ENCODE results near the gene CATSPER3. TPM values are rescaled to one million over a fixed set of nuclear protein-coding genes. Genes with fewer than 3 reads are reported as not detected.

CATSPER3 gene
- total RNA-seq, 2 donors from 2014 or later = 0.52 TPM; not detected in 1

GRCh38 chr5:135004376-135004775, 36.7 kb downstream of the CATSPER3 start:
- Histone ChIP-seq H3K4me3 (no peak overlapping the region), H3K36me3 (replicated peaks in 1 of 2; ENCODE audit: insufficient read depth in 1 of 2, low read depth in 2 of 2) (no peaks in the 10 kb centered on the region), H3K27me3 (no peaks in the 10 kb centered on the region), H3K4me1 (no peaks in the 10 kb centered on the region), H3K9me3 (no peaks in the 10 kb centered on the region), H3K27ac (no peak overlapping the region)
- 70 to 78% methylated on average over 3 of the region's 3 CpGs for WGBS, 2 donors
- intact Hi-C loops (cut with DNase I) = no loop called here
- no peak for TF ChIP-seq CTCF (IDR thresholded peaks at IDR 0.05)
- no peak for TF ChIP-seq POLR2A (IDR thresholded peaks at IDR 0.05)
- DNase-seq (no peak), ATAC-seq (no peak)

- ATAC-seq (no peak), DNase-seq (no peak)
- Histone ChIP-seq H3K9me3 (no peaks in the 10 kb centered on the region), H3K36me3 (replicated peaks in 1 of 2; ENCODE audit: insufficient read depth in 1 of 2, low read depth in 2 of 2) (no peaks in the 10 kb centered on the region), H3K4me3 (no peak overlapping the region), H3K27me3 (no peaks in the 10 kb centered on the region), H3K27ac (no peak overlapping the region), H3K4me1 (no peaks in the 10 kb centered on the region)
- TF ChIP-seq POLR2A (IDR thresholded peaks at IDR 0.05) (no peak), CTCF (IDR thresholded peaks at IDR 0.05) (no peak)
- 76 to 88% methylated on average over 1 to 3 of the region's 3 CpGs for WGBS, 2 donors
- intact Hi-C loops (cut with DNase I) = no loop called here
Measured at GRCh38 chr5:135005076-135005475, 37.4 kb downstream of the CATSPER3 start.

GRCh38 chr5:135007305-135007704, 39.6 kb downstream of the CATSPER3 start:
- 90% methylated on average over 8 to 9 of the region's 9 CpGs for WGBS, 2 donors
- no peaks in the 10 kb centered on the region for H3K4me1 ChIP-seq
- TF ChIP-seq POLR2A (IDR thresholded peaks at IDR 0.05) (no peak), CTCF (IDR thresholded peaks at IDR 0.05) (no peak)
- no peak overlapping the region for H3K4me3 ChIP-seq
- intact Hi-C loops (cut with DNase I) = no loop called here
- H3K36me3 ChIP-seq (replicated peaks in 1 of 2; ENCODE audit: insufficient read depth in 1 of 2, low read depth in 2 of 2) = no peaks in the 10 kb centered on the region
- DNase-seq = no peak
- no peaks in the 10 kb centered on the region for H3K27me3 ChIP-seq
- no peak for ATAC-seq
- H3K9me3 ChIP-seq = no peaks in the 10 kb centered on the region
- H3K27ac ChIP-seq = no peak overlapping the region

- Histone ChIP-seq H3K9me3 (no peaks in the 10 kb centered on the region), H3K4me1 (no peaks in the 10 kb centered on the region), H3K27ac (no peak overlapping the region), H3K36me3 (replicated peaks in 1 of 2; ENCODE audit: insufficient read depth in 1 of 2, low read depth in 2 of 2) (no peaks in the 10 kb centered on the region), H3K4me3 (no peak overlapping the region), H3K27me3 (no peaks in the 10 kb centered on the region)
- no peak for TF ChIP-seq CTCF (IDR thresholded peaks at IDR 0.05)
- no peak for TF ChIP-seq POLR2A (IDR thresholded peaks at IDR 0.05)
- no peak for DNase-seq
- intact Hi-C loops (cut with DNase I) = no loop called here
- ATAC-seq = no peak
- 80 to 88% methylated on average over 11 of the region's 11 CpGs for WGBS, 2 donors
Measured at GRCh38 chr5:135007749-135008363, 40.1 kb downstream of the CATSPER3 start.

GRCh38 chr5:135008556-135008955, 40.8 kb downstream of the CATSPER3 start:
- DNase-seq (no peak), ATAC-seq (no peak)
- Histone ChIP-seq H3K4me3 (no peak overlapping the region), H3K27me3 (no peaks in the 10 kb centered on the region), H3K27ac (no peak overlapping the region), H3K36me3 (replicated peaks in 1 of 2; ENCODE audit: insufficient read depth in 1 of 2, low read depth in 2 of 2) (no peaks in the 10 kb centered on the region), H3K4me1 (no peaks in the 10 kb centered on the region), H3K9me3 (no peaks in the 10 kb centered on the region)
- no peak for TF ChIP-seq CTCF (IDR thresholded peaks at IDR 0.05)
- no peak for TF ChIP-seq POLR2A (IDR thresholded peaks at IDR 0.05)
- WGBS, 2 donors = 92 to 97% methylated on average over 7 to 8 of the region's 8 CpGs
- intact Hi-C loops (cut with DNase I) = no loop called here
